ENCODE measurements around the gene TGIF1. TPM values are rescaled to one million over a fixed set of nuclear protein-coding genes. Genes with fewer than 3 reads are reported as not detected.
A peak's percentile ranks its signal among the peaks of the same experiment; 100 is the strongest.

Gene TGIF1
- total RNA-seq, 1 donor from 2014 or later = 261 TPM

GRCh38 chr18:3454365-3455089 is 4.6 kb downstream of the TGIF1 start:
- Histone ChIP-seq H4K20me1 (ENCODE audit: low read depth) (peaks cover 91% of the 10 kb centered on the region), H3K4me2 (peak overlapping the region; percentile 96), H3K9ac (peak overlapping the region; percentile 35), H3K9me3 (ENCODE audit: low read depth) (no peaks in the 10 kb centered on the region), H3K4me3 (peak overlapping the region; percentile 81), H3K4me1 (peaks cover 42% of the 10 kb centered on the region), H3K27me3 (no peaks in the 10 kb centered on the region), H3F3A (ENCODE audit: low read depth) (peaks cover 88% of the 10 kb centered on the region), H3K27ac (peak overlapping the region; percentile 93), H3K36me3 (peaks cover 27% of the 10 kb centered on the region), H2AFZ (replicated peaks) (no peak overlapping the region), H3K79me2 (ENCODE audit: low read depth) (peaks cover 100% of the 10 kb centered on the region)
- H3K4me1 Mint-ChIP-seq = peaks cover 43% of the 10 kb centered on the region
- no peak for TF ChIP-seq EZH2 (IDR thresholded peaks at IDR 0.05)
- TF ChIP-seq CTCF (IDR thresholded peaks at IDR 0.05) = peak; percentile 77
- H3K9me3 Mint-ChIP-seq = peaks cover 11% of the 10 kb centered on the region
- peak; percentile 76 for DNase-seq (ENCODE audit: low spot score)
- peaks cover 49% of the 10 kb centered on the region for H3K36me3 Mint-ChIP-seq
- peak overlapping the region; percentile 93 for H3K27ac Mint-ChIP-seq
- H3K4me3 Mint-ChIP-seq = peak overlapping the region; percentile 99
- peaks cover 17% of the 10 kb centered on the region for H3K27me3 Mint-ChIP-seq (ENCODE audit: insufficient read depth, low read depth)

GRCh38 chr18:3455090-3455635 is 5.2 kb downstream of the TGIF1 start:
- Mint-ChIP-seq H3K4me1 (peaks cover 43% of the 10 kb centered on the region), H3K27ac (peak overlapping the region; percentile 93), H3K36me3 (peaks cover 54% of the 10 kb centered on the region), H3K4me3 (peak overlapping the region; percentile 99), H3K27me3 (ENCODE audit: insufficient read depth, low read depth) (peaks cover 13% of the 10 kb centered on the region), H3K9me3 (peaks cover 11% of the 10 kb centered on the region)
- Histone ChIP-seq H3K9me3 (ENCODE audit: low read depth) (no peaks in the 10 kb centered on the region), H3K4me3 (peak overlapping the region; percentile 81), H3K9ac (peak overlapping the region; percentile 35), H3K36me3 (peaks cover 32% of the 10 kb centered on the region), H2AFZ (replicated peaks) (no peak overlapping the region), H3K4me1 (peaks cover 42% of the 10 kb centered on the region), H3K27me3 (no peaks in the 10 kb centered on the region), H3K79me2 (ENCODE audit: low read depth) (peaks cover 99% of the 10 kb centered on the region), H3F3A (ENCODE audit: low read depth) (peaks cover 90% of the 10 kb centered on the region), H4K20me1 (ENCODE audit: low read depth) (peaks cover 96% of the 10 kb centered on the region), H3K4me2 (peak overlapping the region; percentile 96), H3K27ac (peak overlapping the region; percentile 93)
- peak; percentile 29 for DNase-seq (ENCODE audit: low spot score)
- no peak for TF ChIP-seq CTCF (IDR thresholded peaks at IDR 0.05)
- no peak for TF ChIP-seq EZH2phosphoT487 (IDR thresholded peaks at IDR 0.05)
- TF ChIP-seq EZH2 (IDR thresholded peaks at IDR 0.05) = no peak

- H4K20me1 ChIP-seq (ENCODE audit: low read depth) = peaks cover 98% of the 10 kb centered on the region
- peaks cover 99% of the 10 kb centered on the region for H3K79me2 ChIP-seq (ENCODE audit: low read depth)
- Mint-ChIP-seq H3K27ac (peak overlapping the region; percentile 57), H3K27me3 (ENCODE audit: insufficient read depth, low read depth) (peaks cover 11% of the 10 kb centered on the region), H3K36me3 (peaks cover 59% of the 10 kb centered on the region), H3K4me3 (peak overlapping the region; percentile 99), H3K4me1 (peaks cover 43% of the 10 kb centered on the region), H3K9me3 (peaks cover 19% of the 10 kb centered on the region)
- H2AFZ ChIP-seq (replicated peaks) = no peak overlapping the region
- peaks cover 97% of the 10 kb centered on the region for H3F3A ChIP-seq (ENCODE audit: low read depth)
- H3K9me3 ChIP-seq (ENCODE audit: low read depth) = no peaks in the 10 kb centered on the region
- peaks cover 39% of the 10 kb centered on the region for H3K36me3 ChIP-seq
- peaks cover 48% of the 10 kb centered on the region for H3K4me1 ChIP-seq
- H3K4me3 ChIP-seq = peak overlapping the region; percentile 81
- TF ChIP-seq EZH2phosphoT487 (IDR thresholded peaks at IDR 0.05) (no peak), EZH2 (IDR thresholded peaks at IDR 0.05) (no peak), CTCF (IDR thresholded peaks at IDR 0.05) (no peak)
- peak overlapping the region; percentile 93 for H3K27ac ChIP-seq
- H3K27me3 ChIP-seq = no peaks in the 10 kb centered on the region
- no peak for DNase-seq (ENCODE audit: low spot score)
- H3K9ac ChIP-seq = peak overlapping the region; percentile 7
- H3K4me2 ChIP-seq = peak overlapping the region; percentile 96
These were observed 6.1 kb downstream of the TGIF1 start for GRCh38 chr18:3455907-3456685.
